ENCODE measurements around the gene IFT80.

DNA sequence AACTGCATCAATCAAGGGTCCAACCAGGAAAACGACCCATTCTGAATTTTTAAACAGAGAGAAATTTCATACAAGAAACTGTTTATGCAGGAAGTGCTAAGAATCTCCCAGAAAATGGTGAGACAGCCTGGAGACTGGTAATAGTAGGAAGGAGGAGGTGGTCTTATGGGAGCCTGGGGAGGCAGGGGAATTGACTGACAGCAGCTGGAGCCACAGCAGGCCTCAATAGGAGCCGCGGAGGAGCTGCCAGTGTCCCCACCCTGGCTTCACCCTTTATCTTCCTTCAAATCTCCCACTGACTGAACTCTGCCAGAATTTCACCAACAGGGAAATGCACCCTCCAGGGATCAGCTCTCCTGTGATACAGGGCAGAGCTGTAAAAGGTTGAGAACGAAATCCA lies 181.3 kb downstream of the IFT80 start:
- TF ChIP-seq SMC3 (IDR thresholded peaks at IDR 0.05; ENCODE audit: low read depth, low read length) = no peak
- TF ChIP-seq YY1 (IDR thresholded peaks at IDR 0.05; ENCODE audit: low read depth) = no peak
- TF ChIP-seq, protein P1, sequence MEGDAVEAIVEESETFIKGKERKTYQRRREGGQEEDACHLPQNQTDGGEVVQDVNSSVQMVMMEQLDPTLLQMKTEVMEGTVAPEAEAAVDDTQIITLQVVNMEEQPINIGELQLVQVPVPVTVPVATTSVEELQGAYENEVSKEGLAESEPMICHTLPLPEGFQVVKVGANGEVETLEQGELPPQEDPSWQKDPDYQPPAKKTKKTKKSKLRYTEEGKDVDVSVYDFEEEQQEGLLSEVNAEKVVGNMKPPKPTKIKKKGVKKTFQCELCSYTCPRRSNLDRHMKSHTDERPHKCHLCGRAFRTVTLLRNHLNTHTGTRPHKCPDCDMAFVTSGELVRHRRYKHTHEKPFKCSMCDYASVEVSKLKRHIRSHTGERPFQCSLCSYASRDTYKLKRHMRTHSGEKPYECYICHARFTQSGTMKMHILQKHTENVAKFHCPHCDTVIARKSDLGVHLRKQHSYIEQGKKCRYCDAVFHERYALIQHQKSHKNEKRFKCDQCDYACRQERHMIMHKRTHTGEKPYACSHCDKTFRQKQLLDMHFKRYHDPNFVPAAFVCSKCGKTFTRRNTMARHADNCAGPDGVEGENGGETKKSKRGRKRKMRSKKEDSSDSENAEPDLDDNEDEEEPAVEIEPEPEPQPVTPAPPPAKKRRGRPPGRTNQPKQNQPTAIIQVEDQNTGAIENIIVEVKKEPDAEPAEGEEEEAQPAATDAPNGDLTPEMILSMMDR (IDR thresholded peaks at IDR 0.05) = no peak
- no peak for TF ChIP-seq SIN3A (IDR thresholded peaks at IDR 0.05; ENCODE audit: borderline replicate concordance, low read depth, low read length)
- no peak for TF ChIP-seq POLR2AphosphoS5 (IDR thresholded peaks at IDR 0.05; ENCODE audit: low read depth, low read length)
- no peak for TF ChIP-seq RXRA (IDR thresholded peaks at IDR 0.05; ENCODE audit: borderline replicate concordance, low read depth)
- no peak for TF ChIP-seq RFX5 (IDR thresholded peaks at IDR 0.05; ENCODE audit: low read length)
- no peak for TF ChIP-seq RCOR1 (IDR thresholded peaks at IDR 0.05; ENCODE audit: low read length)
- TF ChIP-seq, protein P2, sequence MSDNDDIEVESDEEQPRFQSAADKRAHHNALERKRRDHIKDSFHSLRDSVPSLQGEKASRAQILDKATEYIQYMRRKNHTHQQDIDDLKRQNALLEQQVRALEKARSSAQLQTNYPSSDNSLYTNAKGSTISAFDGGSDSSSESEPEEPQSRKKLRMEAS (IDR thresholded peaks at IDR 0.05; ENCODE audit: low read depth) = no peak
- TF ChIP-seq, protein P3, sequence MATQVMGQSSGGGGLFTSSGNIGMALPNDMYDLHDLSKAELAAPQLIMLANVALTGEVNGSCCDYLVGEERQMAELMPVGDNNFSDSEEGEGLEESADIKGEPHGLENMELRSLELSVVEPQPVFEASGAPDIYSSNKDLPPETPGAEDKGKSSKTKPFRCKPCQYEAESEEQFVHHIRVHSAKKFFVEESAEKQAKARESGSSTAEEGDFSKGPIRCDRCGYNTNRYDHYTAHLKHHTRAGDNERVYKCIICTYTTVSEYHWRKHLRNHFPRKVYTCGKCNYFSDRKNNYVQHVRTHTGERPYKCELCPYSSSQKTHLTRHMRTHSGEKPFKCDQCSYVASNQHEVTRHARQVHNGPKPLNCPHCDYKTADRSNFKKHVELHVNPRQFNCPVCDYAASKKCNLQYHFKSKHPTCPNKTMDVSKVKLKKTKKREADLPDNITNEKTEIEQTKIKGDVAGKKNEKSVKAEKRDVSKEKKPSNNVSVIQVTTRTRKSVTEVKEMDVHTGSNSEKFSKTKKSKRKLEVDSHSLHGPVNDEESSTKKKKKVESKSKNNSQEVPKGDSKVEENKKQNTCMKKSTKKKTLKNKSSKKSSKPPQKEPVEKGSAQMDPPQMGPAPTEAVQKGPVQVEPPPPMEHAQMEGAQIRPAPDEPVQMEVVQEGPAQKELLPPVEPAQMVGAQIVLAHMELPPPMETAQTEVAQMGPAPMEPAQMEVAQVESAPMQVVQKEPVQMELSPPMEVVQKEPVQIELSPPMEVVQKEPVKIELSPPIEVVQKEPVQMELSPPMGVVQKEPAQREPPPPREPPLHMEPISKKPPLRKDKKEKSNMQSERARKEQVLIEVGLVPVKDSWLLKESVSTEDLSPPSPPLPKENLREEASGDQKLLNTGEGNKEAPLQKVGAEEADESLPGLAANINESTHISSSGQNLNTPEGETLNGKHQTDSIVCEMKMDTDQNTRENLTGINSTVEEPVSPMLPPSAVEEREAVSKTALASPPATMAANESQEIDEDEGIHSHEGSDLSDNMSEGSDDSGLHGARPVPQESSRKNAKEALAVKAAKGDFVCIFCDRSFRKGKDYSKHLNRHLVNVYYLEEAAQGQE (IDR thresholded peaks at IDR 0.05; ENCODE audit: low read depth, low read length) = no peak
- no peak for TF ChIP-seq MEF2A (IDR thresholded peaks at IDR 0.05; ENCODE audit: borderline replicate concordance, low read depth)
- no peak for TF ChIP-seq EZH2phosphoT487 (IDR thresholded peaks at IDR 0.05; ENCODE audit: borderline replicate concordance, low read depth)
